ENCODE measurements around the gene EID2B.

The EID2B gene

GRCh38 chr19:39518975-39519374 lies 13.7 kb downstream of the EID2B start:
- no peaks in the 10 kb centered on the region for H3K36me3 ChIP-seq
- peaks cover 63% of the 10 kb centered on the region for H3K27me3 ChIP-seq
- no peak overlapping the region for H3K27ac ChIP-seq
- TF ChIP-seq, protein P1, sequence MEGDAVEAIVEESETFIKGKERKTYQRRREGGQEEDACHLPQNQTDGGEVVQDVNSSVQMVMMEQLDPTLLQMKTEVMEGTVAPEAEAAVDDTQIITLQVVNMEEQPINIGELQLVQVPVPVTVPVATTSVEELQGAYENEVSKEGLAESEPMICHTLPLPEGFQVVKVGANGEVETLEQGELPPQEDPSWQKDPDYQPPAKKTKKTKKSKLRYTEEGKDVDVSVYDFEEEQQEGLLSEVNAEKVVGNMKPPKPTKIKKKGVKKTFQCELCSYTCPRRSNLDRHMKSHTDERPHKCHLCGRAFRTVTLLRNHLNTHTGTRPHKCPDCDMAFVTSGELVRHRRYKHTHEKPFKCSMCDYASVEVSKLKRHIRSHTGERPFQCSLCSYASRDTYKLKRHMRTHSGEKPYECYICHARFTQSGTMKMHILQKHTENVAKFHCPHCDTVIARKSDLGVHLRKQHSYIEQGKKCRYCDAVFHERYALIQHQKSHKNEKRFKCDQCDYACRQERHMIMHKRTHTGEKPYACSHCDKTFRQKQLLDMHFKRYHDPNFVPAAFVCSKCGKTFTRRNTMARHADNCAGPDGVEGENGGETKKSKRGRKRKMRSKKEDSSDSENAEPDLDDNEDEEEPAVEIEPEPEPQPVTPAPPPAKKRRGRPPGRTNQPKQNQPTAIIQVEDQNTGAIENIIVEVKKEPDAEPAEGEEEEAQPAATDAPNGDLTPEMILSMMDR (IDR thresholded peaks at IDR 0.05): no peak
- no peaks in the 10 kb centered on the region for H3K9me3 ChIP-seq
- no peak overlapping the region for H3K4me3 ChIP-seq (ENCODE audit: low read depth in 1 of 2, low read length in 1 of 2)
- H3K4me1 ChIP-seq (ENCODE audit: control insufficient read depth in 1 of 2, insufficient read depth in 1 of 2, low read depth in 1 of 2, low read length in 1 of 2): no peaks in the 10 kb centered on the region

GRCh38 chr19:39518458-39518857 lies 14.2 kb downstream of the EID2B start:
- Histone ChIP-seq H3K4me1 (ENCODE audit: control insufficient read depth in 1 of 2, insufficient read depth in 1 of 2, low read depth in 1 of 2, low read length in 1 of 2) (no peaks in the 10 kb centered on the region), H3K9me3 (no peaks in the 10 kb centered on the region), H3K4me3 (ENCODE audit: low read depth in 1 of 2, low read length in 1 of 2) (no peak overlapping the region), H3K27me3 (peaks cover 68% of the 10 kb centered on the region), H3K27ac (no peak overlapping the region), H3K36me3 (no peaks in the 10 kb centered on the region)
- TF ChIP-seq, protein P1 (IDR thresholded peaks at IDR 0.05): no peak

DNA sequence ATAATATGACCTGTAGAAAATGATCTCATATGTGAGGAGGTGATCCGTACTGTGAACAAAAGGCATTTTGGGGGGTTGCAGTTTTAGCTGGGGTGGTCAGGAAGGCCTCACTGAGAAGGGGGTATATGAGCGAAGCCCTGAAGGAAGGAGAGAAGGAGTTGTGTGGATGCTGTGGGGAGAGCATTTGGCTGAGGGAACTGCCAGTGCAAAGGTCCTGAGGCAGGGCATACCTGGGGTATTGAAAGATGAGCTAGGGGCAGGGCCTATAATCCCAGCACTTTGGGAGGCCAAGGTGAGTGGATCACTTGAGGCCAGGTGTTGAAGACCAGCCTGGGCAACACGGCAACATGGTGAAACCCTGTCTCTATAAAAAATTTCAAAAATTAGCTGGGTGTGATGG lies 15.2 kb downstream of the EID2B start:
- H3K4me1 ChIP-seq (ENCODE audit: control insufficient read depth in 1 of 2, insufficient read depth in 1 of 2, low read depth in 1 of 2, low read length in 1 of 2): no peaks in the 10 kb centered on the region
- no peak overlapping the region for H3K27ac ChIP-seq
- no peaks in the 10 kb centered on the region for H3K9me3 ChIP-seq
- H3K4me3 ChIP-seq (ENCODE audit: low read depth in 1 of 2, low read length in 1 of 2): no peak overlapping the region
- TF ChIP-seq, protein P1 (IDR thresholded peaks at IDR 0.05): no peak
- H3K36me3 ChIP-seq: no peaks in the 10 kb centered on the region
- H3K27me3 ChIP-seq: peaks cover 78% of the 10 kb centered on the region

DNA sequence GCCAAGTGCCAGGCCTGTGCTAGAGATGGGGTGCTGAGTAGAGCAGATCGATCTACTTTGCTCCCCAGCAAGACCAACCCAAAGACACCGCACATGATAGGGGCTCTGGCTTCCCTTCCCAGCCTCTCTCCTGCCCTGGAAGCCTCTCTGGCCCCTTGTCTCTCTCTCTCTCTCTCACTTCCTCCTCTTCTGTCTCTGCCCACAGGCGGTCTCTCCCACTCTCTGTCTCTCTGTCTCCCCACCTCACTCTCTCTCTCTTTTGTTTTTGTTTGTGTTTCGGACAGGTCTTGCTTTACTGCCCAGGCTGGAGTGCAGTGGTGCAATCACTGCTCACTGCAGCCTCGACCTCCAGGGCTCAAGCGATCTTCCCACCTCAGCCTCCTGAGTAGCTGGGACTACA lies 16.4 kb downstream of the EID2B start:
- no peak overlapping the region for H3K4me3 ChIP-seq (ENCODE audit: low read depth in 1 of 2, low read length in 1 of 2)
- no peaks in the 10 kb centered on the region for H3K4me1 ChIP-seq (ENCODE audit: control insufficient read depth in 1 of 2, insufficient read depth in 1 of 2, low read depth in 1 of 2, low read length in 1 of 2)
- H3K27me3 ChIP-seq: peaks cover 88% of the 10 kb centered on the region
- no peak overlapping the region for H3K27ac ChIP-seq
- H3K9me3 ChIP-seq: no peaks in the 10 kb centered on the region
- H3K36me3 ChIP-seq: no peaks in the 10 kb centered on the region
- TF ChIP-seq, protein P1 (IDR thresholded peaks at IDR 0.05): no peak

- TF ChIP-seq, protein P1 (IDR thresholded peaks at IDR 0.05): no peak
- Histone ChIP-seq H3K27ac (no peak overlapping the region), H3K36me3 (no peaks in the 10 kb centered on the region), H3K27me3 (peaks cover 94% of the 10 kb centered on the region), H3K4me1 (ENCODE audit: control insufficient read depth in 1 of 2, insufficient read depth in 1 of 2, low read depth in 1 of 2, low read length in 1 of 2) (no peaks in the 10 kb centered on the region), H3K9me3 (no peaks in the 10 kb centered on the region), H3K4me3 (ENCODE audit: low read depth in 1 of 2, low read length in 1 of 2) (no peak overlapping the region)
Measured at GRCh38 chr19:39515551-39516191, 17.0 kb downstream of the EID2B start.

Measured in neutrophil (primary cell).